Stimulated activated CD4-positive, alpha-beta T cell treated with anti-CD3 and anti-CD28 coated beads, Interleukin-15, amount 100 ng/mL, for 24 hours (primary cell): ENCODE results near the gene THRAP3.
"Not testable (repeated sequence)": the region's sequence is repeated elsewhere in the genome, so short reads cannot be mapped to it uniquely, and the experiment has no call there.

ENCODE experiments used
- DNase-seq: peaks from one replicate; pipeline ENCODE4 v3.0.0-alpha.2; 2020

THRAP3 gene

GRCh38 chr1:36206323-36206858 lies 17.9 kb upstream of the THRAP3 start:
- DNase-seq = peak; percentile 15

- no peak for DNase-seq
These were observed 16.9 kb upstream of the THRAP3 start for GRCh38 chr1:36207339-36207738.

DNA sequence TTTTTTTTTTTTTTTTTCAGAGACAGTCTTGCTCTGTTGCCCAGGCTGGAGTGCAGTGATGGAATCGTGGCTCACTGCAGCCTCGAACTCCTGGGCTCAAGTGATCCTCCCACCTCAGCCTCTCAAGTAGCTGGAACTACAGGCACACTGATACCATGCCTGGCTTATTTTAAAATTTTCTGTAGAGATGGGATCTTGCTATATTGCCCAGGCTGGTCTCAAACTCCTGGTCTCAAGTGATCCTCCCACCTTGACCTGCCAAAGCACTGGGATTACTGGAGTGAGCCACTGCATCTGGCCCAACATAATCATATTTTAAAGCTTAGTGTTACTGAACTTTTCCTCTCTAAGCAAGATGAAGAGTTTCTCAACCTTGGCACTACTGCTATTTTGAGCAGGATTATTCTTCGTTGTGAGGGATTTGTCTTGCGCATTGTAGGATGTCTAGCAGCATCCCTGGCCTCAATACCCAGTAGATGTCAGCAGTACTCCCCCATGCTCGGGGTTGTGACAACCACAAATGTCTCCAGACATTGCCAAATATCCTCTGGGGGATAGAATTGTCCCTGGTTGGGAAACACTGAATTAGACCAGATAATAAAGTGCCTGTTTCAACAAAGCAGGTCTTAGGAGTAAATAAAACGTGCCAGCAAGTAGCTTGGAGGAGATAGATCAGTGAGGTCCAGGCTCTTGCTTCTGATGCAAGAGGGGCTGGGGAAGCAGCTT lies 15.1 kb upstream of the THRAP3 start:
- no peak for DNase-seq

DNA sequence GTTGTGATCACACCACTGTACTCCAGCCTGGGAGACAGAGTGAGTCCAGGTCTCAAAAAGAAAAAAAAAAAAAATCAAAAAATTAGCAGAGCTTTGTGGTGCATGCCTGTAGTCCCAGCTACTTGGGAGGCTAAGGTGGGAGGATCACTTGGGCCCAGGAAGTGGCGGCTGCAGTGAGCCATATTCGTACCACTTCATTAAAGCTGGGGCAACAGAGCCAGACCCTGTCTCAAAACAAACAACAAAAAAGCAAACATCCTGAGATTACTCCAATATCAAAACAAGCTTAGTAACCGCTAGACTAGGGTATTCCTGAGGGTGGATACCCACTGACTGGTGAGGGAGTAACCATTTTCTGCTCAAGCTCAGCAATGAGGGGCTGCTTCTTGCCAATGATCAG lies 12.9 kb upstream of the THRAP3 start:
- DNase-seq = no peak

DNA sequence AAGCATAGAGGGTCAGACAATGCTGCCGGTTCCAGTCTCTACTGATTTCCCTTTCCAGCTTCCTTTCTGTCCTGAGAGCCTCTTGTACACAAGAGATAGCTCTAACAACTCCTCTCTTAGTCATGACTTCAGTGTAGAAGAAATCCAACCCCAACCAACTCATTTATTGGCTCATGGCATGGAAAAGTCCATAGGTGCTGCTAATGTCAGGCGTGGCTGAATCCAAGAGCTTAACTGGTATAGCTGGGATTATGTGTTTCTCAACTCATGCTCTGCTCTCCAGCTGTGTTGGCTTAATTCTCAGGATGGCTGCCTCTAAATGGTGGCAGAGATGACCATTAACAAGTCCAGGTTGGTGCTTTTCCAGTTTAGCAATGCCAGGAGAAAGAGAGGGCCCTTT lies 12.4 kb upstream of the THRAP3 start:
- DNase-seq = no peak

GRCh38 chr1:36212782-36213181 lies 11.5 kb upstream of the THRAP3 start:
- DNase-seq = no peak

DNA sequence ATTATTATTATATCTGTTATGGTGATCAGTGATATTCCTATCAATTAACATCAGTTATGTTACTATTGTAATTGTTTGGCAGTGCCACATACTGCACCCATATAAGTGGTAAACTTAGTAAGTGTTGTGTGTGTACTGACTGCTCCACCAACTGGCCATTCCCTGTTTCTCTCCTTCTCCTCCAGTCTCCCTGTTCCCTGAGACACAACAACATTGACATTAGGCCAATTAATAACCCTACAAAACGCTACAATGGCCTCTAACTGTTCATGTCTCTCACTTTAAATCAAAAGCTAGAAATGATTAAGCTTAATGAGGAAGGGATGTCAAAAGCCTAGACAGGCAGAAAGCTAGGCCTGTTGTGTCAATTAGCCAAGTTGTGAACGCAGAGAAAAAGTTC lies 6.6 kb upstream of the THRAP3 start:
- no peak for DNase-seq

DNA sequence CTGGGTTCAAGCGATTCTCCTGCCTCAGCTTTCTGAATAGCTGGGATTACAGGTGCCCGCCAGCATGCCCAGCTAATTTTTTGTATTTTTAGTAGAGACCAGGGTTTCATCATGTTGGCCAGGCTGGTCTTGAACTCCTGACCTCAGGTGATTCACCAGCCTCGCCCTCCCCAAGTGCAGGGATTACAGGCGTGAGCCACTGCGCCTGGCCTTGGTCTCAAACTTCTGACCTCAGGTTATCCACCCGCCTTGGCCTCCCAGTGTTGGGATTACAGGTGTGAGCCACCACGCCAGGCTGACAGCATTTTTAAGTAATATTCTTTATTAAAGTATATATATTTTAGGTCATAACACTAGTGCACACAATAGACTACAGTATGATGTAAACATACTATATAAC lies 2.3 kb upstream of the THRAP3 start:
- not testable (repeated sequence) for DNase-seq

GRCh38 chr1:36222481-36223380 lies 1.5 kb upstream of the THRAP3 start:
- DNase-seq = no peak

GRCh38 chr1:36223381-36223995 lies 755 bp upstream of the THRAP3 start:
- peak; percentile 39 for DNase-seq

DNA sequence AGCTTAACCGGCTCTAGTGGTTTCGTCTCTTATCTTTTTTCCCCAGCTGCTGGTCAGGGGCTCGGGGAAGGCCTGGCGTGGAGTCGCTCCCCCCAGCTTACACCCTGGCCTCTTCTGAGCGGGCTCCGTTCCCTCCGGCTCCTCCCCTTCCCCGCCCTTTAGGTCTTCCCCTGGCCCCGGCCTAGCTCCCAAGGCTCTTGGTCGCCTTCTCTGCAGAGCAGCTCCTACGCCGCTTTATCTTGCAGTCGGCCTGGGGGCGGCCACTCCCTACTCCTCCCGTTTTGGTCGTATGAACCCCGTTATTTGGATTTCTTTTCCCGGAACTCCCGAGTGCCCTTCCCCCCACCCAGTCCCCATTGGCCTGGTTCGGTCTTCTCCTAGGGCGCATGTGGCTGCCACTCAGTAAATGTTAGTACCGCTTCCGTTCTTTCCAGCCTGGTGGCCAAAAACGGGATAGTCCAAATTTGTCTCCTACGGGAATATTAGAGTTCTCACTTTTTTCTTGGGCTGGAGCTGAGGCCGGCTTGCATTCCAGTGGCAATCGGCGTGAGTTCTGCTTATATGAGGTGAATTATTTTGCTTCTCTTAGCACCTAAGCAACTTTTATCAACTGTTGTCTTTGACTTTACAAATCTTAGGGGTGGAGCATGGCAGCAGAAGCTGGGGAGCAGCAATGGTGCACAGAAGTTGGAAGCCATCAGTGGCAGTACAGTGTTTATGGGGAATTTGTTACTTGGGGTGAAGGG lies 467 bp downstream of the THRAP3 start:
- peak; percentile 88 for DNase-seq

DNA sequence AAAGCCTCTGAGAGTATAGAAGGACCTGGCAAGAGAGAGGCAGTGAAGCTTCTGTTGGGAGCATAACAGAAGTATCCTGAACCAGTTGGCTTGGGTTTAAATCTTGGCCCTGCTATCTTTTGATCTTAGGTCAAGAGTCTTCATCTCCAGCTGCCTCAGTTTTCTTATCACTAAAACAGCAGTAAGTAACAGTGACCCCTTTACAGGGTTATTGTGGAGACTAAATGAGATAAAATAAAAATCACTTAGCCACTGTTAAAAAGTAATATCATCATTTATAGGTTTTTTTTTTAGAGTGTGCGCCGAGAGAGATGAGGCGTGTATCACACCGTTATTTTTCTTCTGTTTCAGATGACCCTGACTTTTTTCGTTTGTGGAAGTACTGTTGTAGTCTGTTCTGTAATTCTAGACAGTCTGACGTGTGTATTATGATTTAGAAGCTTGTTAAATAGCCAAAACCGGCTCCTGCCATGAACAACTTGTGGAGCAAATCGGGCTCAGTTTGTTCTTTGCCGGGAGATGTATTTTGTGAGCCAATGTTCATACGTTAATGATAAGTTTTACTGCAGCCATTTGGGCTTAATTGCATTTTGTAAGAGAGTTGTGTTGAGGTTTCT lies 1.1 kb downstream of the THRAP3 start:
- no peak for DNase-seq

- DNase-seq = not testable (repeated sequence)
These were observed 6.0 kb downstream of the THRAP3 start for GRCh38 chr1:36230279-36230678.

DNA sequence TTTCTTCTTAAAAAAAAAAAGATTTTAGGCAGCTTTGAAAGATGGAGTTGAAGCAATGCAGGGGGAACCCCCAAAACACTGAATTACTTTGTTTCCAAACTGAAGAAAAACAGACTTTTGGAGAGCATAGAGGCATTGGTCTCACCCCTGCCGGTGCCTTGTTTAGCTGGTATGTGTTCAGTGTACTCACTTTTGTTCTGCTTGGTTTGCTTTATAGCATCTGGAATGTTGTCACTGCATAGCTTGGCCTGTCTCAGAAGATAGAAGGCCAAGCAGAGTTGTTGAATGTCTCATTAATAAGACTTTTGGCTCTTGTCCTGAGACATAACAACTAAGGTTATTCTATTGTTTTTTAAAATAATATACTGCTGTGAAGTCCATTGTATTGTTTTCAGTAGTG lies 6.9 kb downstream of the THRAP3 start:
- no peak for DNase-seq

GRCh38 chr1:36232212-36233095 lies 8.2 kb downstream of the THRAP3 start:
- no peak for DNase-seq

- DNase-seq = no peak
These were observed 12.1 kb downstream of the THRAP3 start for GRCh38 chr1:36236302-36236701.

DNA sequence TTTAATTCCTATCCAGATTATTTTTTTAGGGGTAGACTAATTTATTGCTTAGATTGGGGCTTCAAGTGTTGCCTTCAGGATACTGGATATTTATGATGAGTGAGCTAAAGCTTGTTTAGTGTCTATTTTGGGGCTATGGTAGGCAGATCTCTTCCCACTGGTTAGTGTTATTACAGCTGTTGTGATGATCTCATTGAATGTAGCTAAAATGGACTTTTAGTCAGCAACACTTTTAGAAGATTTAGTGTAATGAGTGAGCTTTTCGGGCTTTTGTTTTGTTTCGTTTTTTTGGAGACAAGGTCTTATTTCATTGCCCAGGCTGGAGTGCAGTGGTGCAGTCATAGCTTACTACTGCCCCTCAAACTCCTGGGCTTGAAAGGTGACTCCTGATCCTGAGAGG lies 14.2 kb downstream of the THRAP3 start:
- no peak for DNase-seq

- no peak for DNase-seq
These were observed 15.8 kb downstream of the THRAP3 start for GRCh38 chr1:36239941-36240637.

GRCh38 chr1:36247538-36247937 lies 23.3 kb downstream of the THRAP3 start:
- no peak for DNase-seq

DNA sequence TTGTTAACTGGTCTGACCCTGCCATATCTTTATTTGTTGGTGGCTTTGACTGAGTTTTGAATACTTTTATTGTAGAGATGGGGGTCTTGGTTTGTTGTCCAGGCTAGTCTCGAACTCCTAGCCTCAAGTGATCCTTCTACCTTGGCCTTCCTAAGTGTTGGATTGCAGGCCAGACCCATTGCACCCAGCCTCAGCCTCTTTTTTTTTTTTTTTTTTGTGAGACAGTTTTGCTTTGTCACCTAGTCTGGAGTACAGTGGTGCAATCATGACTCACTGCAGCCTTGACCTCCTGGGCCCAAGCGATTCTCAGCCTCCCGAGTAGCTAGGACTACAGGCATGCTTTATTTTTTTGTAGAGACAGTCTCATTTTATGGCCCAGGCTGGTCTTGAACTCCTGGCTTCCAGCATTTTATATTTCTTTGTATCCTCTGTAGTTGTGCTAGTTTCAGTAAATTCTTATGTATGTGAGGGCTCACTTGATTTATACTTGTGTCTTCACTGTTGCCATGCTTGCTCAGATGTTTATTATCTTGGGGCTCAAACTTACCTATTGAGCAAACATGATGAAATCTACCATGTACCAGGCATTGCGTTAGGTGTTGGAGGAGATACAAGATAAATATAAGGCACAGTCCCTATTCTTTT lies 24.1 kb downstream of the THRAP3 start:
- no peak for DNase-seq
